OCI-LY1 (cell line): ENCODE data around the gene HMGB1.

ENCODE experiments used
- EZH2 ChIP-seq: fragments of 200-600 bp; sonication (generic), shearing (Covaris generic); IDR thresholded peaks from 2 replicates; pipeline ENCODE4 v1.8.0; 2017; ENCODE audit warnings: borderline replicate concordance, mixed run types, mild to moderate bottlenecking, antibody characterized with exemption, low read length, moderate library complexity, mixed read lengths
- TF ChIP-seq, protein P1 (sequence below): fragments of 200-600 bp; sonication (generic), shearing (Covaris generic); IDR thresholded peaks from 2 replicates; pipeline ENCODE4 v1.5.1; 2017; ENCODE audit warnings: mild to moderate bottlenecking, antibody characterized with exemption, low read length, moderate library complexity, mixed read lengths

DNA sequence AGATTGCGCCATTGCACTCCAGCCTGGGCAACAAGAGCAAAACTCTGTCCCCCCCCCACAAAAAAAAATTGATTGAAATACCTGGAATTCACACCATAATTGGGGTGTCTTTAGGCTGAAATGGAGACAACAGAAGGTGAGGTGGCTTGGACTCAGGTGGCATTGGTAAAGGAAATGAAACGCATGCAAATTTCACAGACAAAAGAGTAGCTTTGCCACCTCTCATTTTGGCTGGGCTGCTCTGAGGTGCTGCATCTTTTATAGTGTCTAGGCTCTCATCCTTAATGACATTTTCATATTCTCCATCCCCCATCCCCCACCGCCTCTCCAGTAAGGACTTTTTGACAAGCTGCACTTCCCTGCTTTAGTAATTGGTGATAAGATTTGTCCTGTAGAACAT, 36.5 kb downstream of the HMGB1 start:
- TF ChIP-seq, protein P1, sequence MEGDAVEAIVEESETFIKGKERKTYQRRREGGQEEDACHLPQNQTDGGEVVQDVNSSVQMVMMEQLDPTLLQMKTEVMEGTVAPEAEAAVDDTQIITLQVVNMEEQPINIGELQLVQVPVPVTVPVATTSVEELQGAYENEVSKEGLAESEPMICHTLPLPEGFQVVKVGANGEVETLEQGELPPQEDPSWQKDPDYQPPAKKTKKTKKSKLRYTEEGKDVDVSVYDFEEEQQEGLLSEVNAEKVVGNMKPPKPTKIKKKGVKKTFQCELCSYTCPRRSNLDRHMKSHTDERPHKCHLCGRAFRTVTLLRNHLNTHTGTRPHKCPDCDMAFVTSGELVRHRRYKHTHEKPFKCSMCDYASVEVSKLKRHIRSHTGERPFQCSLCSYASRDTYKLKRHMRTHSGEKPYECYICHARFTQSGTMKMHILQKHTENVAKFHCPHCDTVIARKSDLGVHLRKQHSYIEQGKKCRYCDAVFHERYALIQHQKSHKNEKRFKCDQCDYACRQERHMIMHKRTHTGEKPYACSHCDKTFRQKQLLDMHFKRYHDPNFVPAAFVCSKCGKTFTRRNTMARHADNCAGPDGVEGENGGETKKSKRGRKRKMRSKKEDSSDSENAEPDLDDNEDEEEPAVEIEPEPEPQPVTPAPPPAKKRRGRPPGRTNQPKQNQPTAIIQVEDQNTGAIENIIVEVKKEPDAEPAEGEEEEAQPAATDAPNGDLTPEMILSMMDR, result no peak
- no peak for TF ChIP-seq EZH2
